ENCODE results near the gene BLZF1. TPM values are rescaled to one million over a fixed set of nuclear protein-coding genes. Genes with fewer than 3 reads are reported as not detected.

The BLZF1 gene
- total RNA-seq, 4 donors from 2014 or later, result 15.4 to 36.5 (median 23.6) TPM

GRCh38 chr1:169346036-169346589 lies 21.9 kb upstream of the BLZF1 start:
- TF ChIP-seq CTCF (IDR thresholded peaks at IDR 0.05; ENCODE audit: low read depth), result no peak

GRCh38 chr1:169347688-169348382 lies 20.2 kb upstream of the BLZF1 start:
- TF ChIP-seq CTCF (IDR thresholded peaks at IDR 0.05; ENCODE audit: low read depth), result no peak

GRCh38 chr1:169348383-169349036 lies 19.5 kb upstream of the BLZF1 start:
- no peak for TF ChIP-seq CTCF (IDR thresholded peaks at IDR 0.05; ENCODE audit: low read depth)

- TF ChIP-seq CTCF (IDR thresholded peaks at IDR 0.05; ENCODE audit: low read depth), result no peak
Measured at GRCh38 chr1:169360415-169360814, 7.6 kb upstream of the BLZF1 start.

- TF ChIP-seq CTCF (IDR thresholded peaks at IDR 0.05; ENCODE audit: low read depth), result no peak
Measured at GRCh38 chr1:169361281-169361680, 6.7 kb upstream of the BLZF1 start.

GRCh38 chr1:169363046-169363730 lies 4.8 kb upstream of the BLZF1 start:
- no peak for TF ChIP-seq CTCF (IDR thresholded peaks at IDR 0.05; ENCODE audit: low read depth)

GRCh38 chr1:169364948-169365347 lies 3.0 kb upstream of the BLZF1 start:
- no peak for TF ChIP-seq CTCF (IDR thresholded peaks at IDR 0.05; ENCODE audit: low read depth)
